ENCODE data around the gene ARV1.
"Not testable (repeated sequence)": the region's sequence is repeated elsewhere in the genome, so short reads cannot be mapped to it uniquely, and the experiment has no call there.

Gene ARV1

DNA sequence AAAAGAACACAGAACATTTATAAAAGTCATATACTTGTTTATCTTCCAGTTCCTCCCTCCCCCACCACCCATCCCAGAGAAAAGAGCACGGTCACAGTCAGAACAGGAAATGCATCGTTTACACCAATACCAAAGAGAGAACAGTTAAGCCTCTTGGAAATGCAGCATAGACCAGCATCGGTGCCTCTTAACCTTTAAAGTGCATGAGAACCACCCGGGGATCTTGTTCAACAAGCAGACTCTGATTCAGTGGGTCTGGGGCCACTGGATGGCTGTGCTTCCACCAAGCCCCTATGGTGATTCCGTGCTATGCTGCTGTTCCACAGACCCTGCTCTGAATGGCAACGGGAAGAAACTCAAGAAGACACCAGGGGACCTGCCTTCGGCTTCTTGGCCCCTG, 41.9 kb downstream of the ARV1 start:
- no peaks in the 10 kb centered on the region for H3K36me3 ChIP-seq (ENCODE audit: control insufficient read depth, insufficient read depth, low read length)
- no peak overlapping the region for H3K4me3 ChIP-seq (ENCODE audit: low read length)
- peaks cover 11% of the 10 kb centered on the region for H3K4me1 ChIP-seq (ENCODE audit: control insufficient read depth, low read depth, low read length)
- no peaks in the 10 kb centered on the region for H3K27me3 ChIP-seq (ENCODE audit: insufficient read depth, low read length, poor library complexity)
- peak overlapping the region; percentile 20 for H3K27ac ChIP-seq (ENCODE audit: low read depth, low read length)
- no peaks in the 10 kb centered on the region for H3K79me2 ChIP-seq (ENCODE audit: control insufficient read depth, insufficient read depth, low read length)
- H3K23ac ChIP-seq (ENCODE audit: low read length): no peak overlapping the region
- H3K79me1 ChIP-seq (ENCODE audit: low read length): peaks cover 2% of the 10 kb centered on the region
- WGBS (ENCODE audit: extremely low coverage, insufficient coverage, low lambda C conversion rate): no CpG with 5 or more reads among the region's 7 CpGs
- no peak overlapping the region for H3K9ac ChIP-seq (ENCODE audit: low read length)
- DNase-seq: peak; percentile 72
- no peak overlapping the region for H2BK15ac ChIP-seq (replicated peaks; ENCODE audit: low read depth)
- H2AK5ac ChIP-seq (ENCODE audit: low read length): no peak overlapping the region
- H3K4me2 ChIP-seq (ENCODE audit: low read length): no peak overlapping the region
- no peak overlapping the region for H2BK120ac ChIP-seq (ENCODE audit: low read depth, low read length)
- H3K4ac ChIP-seq (ENCODE audit: low read depth, low read length): no peak overlapping the region
- H4K8ac ChIP-seq (ENCODE audit: low read depth, low read length): no peak overlapping the region
- no peak overlapping the region for H2BK5ac ChIP-seq (ENCODE audit: low read length)
- no peak overlapping the region for H4K5ac ChIP-seq (ENCODE audit: low read length)
- H3K18ac ChIP-seq (ENCODE audit: low read length): no peak overlapping the region
- H3K56ac ChIP-seq (ENCODE audit: low read length): no peak overlapping the region

DNA sequence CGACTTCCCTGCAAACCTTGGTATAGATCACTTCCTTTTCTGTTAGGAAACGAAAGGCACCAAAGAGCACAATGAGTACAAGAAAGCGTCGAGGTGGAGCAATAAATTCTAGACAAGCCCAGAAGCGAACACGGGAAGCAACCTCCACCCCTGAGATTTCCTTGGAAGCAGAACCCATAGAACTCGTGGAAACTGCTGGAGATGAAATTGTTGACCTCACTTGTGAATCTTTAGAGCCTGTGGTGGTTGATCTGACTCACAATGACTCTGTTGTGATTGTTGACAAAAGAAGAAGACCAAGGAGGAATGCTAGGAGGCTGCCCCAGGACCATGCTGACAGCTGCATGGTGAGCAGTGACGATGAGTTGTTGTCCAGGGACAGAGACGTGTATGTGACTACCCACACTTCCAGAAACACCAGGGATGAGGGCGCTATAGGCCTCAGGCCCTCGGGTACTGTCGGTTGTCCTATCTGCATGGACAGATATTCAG, 42.7 kb downstream of the ARV1 start:
- Histone ChIP-seq H3K27me3 (ENCODE audit: insufficient read depth, low read length, poor library complexity) (no peaks in the 10 kb centered on the region), H3K9ac (ENCODE audit: low read length) (no peak overlapping the region), H3K18ac (ENCODE audit: low read length) (no peak overlapping the region), H3K36me3 (ENCODE audit: control insufficient read depth, insufficient read depth, low read length) (no peaks in the 10 kb centered on the region), H3K79me1 (ENCODE audit: low read length) (peaks cover 2% of the 10 kb centered on the region), H3K23ac (ENCODE audit: low read length) (no peak overlapping the region), H4K8ac (ENCODE audit: low read depth, low read length) (no peak overlapping the region), H2AK5ac (ENCODE audit: low read length) (no peak overlapping the region), H3K56ac (ENCODE audit: low read length) (no peak overlapping the region), H3K4me3 (ENCODE audit: low read length) (no peak overlapping the region), H3K27ac (ENCODE audit: low read depth, low read length) (no peak overlapping the region), H3K4me2 (ENCODE audit: low read length) (no peak overlapping the region), H4K5ac (ENCODE audit: low read length) (no peak overlapping the region), H3K79me2 (ENCODE audit: control insufficient read depth, insufficient read depth, low read length) (no peaks in the 10 kb centered on the region), H2BK5ac (ENCODE audit: low read length) (no peak overlapping the region), H3K4me1 (ENCODE audit: control insufficient read depth, low read depth, low read length) (peaks cover 11% of the 10 kb centered on the region), H2BK15ac (replicated peaks; ENCODE audit: low read depth) (no peak overlapping the region), H3K4ac (ENCODE audit: low read depth, low read length) (no peak overlapping the region), H2BK120ac (ENCODE audit: low read depth, low read length) (no peak overlapping the region)
- WGBS (ENCODE audit: extremely low coverage, insufficient coverage, low lambda C conversion rate): no CpG with 5 or more reads among the region's 12 CpGs
- DNase-seq: no peak

DNA sequence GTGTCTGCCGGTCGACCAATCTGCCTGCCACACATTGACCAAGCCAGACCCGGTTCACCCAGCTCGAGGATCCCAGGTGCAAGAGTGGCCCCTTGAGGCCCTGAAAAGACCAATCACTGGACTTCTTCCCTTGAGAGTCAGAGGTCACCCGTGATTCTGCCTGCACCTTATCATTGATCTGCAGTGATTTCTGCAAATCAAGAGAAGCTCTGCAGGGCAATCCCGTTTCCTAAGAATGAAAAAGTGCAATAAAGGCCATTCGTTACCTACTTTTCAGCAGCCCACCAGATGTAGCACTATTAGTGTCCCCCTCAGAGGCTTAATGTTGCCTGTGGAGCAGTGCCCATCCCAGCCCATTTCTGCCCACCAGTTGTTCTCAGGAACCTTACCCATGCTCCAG, 43.6 kb downstream of the ARV1 start:
- not testable (repeated sequence) for H2BK15ac ChIP-seq (replicated peaks; ENCODE audit: low read depth); H2BK120ac ChIP-seq (ENCODE audit: low read depth, low read length); H3K27ac ChIP-seq (ENCODE audit: low read depth, low read length); H3K27me3 ChIP-seq (ENCODE audit: insufficient read depth, low read length, poor library complexity); H3K56ac ChIP-seq (ENCODE audit: low read length); H2AK5ac ChIP-seq (ENCODE audit: low read length); H3K79me1 ChIP-seq (ENCODE audit: low read length); H3K4me2 ChIP-seq (ENCODE audit: low read length); DNase-seq; H4K8ac ChIP-seq (ENCODE audit: low read depth, low read length); H3K4me3 ChIP-seq (ENCODE audit: low read length); H3K18ac ChIP-seq (ENCODE audit: low read length); H3K4ac ChIP-seq (ENCODE audit: low read depth, low read length); H3K23ac ChIP-seq (ENCODE audit: low read length); H4K5ac ChIP-seq (ENCODE audit: low read length); H3K9ac ChIP-seq (ENCODE audit: low read length); H2BK5ac ChIP-seq (ENCODE audit: low read length); H3K36me3 ChIP-seq (ENCODE audit: control insufficient read depth, insufficient read depth, low read length); H3K79me2 ChIP-seq (ENCODE audit: control insufficient read depth, insufficient read depth, low read length)
- H3K4me1 ChIP-seq (ENCODE audit: control insufficient read depth, low read depth, low read length): peaks cover 11% of the 10 kb centered on the region
- WGBS (ENCODE audit: extremely low coverage, insufficient coverage, low lambda C conversion rate): no CpG with 5 or more reads among the region's 7 CpGs

DNA sequence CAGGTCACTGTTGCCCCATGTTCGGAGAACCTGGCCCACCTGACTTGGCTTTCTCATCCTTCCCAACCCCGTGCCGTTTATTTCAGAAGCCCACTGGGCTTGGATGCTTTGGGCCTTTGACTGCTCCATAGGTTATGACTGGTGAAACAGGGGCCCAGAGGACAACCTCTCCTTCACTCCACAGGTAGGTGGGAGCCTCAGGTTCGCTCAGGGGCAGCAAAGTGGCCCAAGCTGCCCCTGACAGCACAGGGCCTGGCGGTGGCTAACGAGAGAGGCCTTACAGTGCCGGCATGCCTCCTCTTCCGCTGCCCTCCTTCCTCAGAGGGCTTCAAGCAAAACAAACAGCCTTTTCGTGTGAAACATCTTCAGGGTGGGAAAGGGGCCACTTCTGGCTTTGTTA, 44.3 kb downstream of the ARV1 start:
- no peak overlapping the region for H3K4me2 ChIP-seq (ENCODE audit: low read length)

DNA sequence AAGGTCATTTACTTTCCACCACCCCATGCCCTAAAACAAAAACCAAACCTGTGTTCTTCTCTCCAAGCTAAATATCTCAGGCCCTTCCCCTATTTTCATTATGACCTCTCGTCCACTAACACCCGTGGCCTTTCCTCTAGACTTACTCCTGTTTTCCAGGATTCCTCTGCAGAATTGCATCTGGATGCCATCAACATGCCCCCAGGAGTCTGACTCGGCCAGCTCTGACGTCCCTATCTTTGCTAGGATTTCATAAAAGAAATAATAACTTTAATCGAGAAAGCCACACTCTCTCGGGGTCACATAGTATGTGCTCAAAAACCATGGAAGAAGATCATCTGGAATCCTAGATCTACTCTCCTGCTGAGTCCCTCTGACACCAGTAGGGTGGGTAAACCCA, 47.7 kb downstream of the ARV1 start:
- no peak overlapping the region for H3K18ac ChIP-seq (ENCODE audit: low read length)
- H3K79me1 ChIP-seq (ENCODE audit: low read length): peaks cover 4% of the 10 kb centered on the region
- no peak overlapping the region for H2AK5ac ChIP-seq (ENCODE audit: low read length)
- no CpG with 5 or more reads among the region's 6 CpGs for WGBS (ENCODE audit: extremely low coverage, insufficient coverage, low lambda C conversion rate)
- no peaks in the 10 kb centered on the region for H3K27me3 ChIP-seq (ENCODE audit: insufficient read depth, low read length, poor library complexity)
- no peak overlapping the region for H4K5ac ChIP-seq (ENCODE audit: low read length)
- no peak for DNase-seq
- H3K4me3 ChIP-seq (ENCODE audit: low read length): no peak overlapping the region
- H2BK120ac ChIP-seq (ENCODE audit: low read depth, low read length): no peak overlapping the region
- no peak overlapping the region for H3K23ac ChIP-seq (ENCODE audit: low read length)
- H2BK15ac ChIP-seq (replicated peaks; ENCODE audit: low read depth): no peak overlapping the region
- H3K4ac ChIP-seq (ENCODE audit: low read depth, low read length): no peak overlapping the region
- no peak overlapping the region for H3K56ac ChIP-seq (ENCODE audit: low read length)
- no peak overlapping the region for H3K27ac ChIP-seq (ENCODE audit: low read depth, low read length)
- H3K4me1 ChIP-seq (ENCODE audit: control insufficient read depth, low read depth, low read length): peaks cover 3% of the 10 kb centered on the region
- H3K36me3 ChIP-seq (ENCODE audit: control insufficient read depth, insufficient read depth, low read length): no peaks in the 10 kb centered on the region
- no peak overlapping the region for H2BK5ac ChIP-seq (ENCODE audit: low read length)
- no peak overlapping the region for H3K9ac ChIP-seq (ENCODE audit: low read length)
- no peak overlapping the region for H4K8ac ChIP-seq (ENCODE audit: low read depth, low read length)
- no peaks in the 10 kb centered on the region for H3K79me2 ChIP-seq (ENCODE audit: control insufficient read depth, insufficient read depth, low read length)
- no peak overlapping the region for H3K4me2 ChIP-seq (ENCODE audit: low read length)

More for the DNA sequence above, 44.3 kb downstream of the ARV1 start:
- H3K79me1 ChIP-seq (ENCODE audit: low read length): peaks cover 4% of the 10 kb centered on the region
- H3K4me1 ChIP-seq (ENCODE audit: control insufficient read depth, low read depth, low read length): peaks cover 11% of the 10 kb centered on the region
- H3K9ac ChIP-seq (ENCODE audit: low read length): no peak overlapping the region
- H2BK15ac ChIP-seq (replicated peaks; ENCODE audit: low read depth): no peak overlapping the region
- no peak overlapping the region for H4K8ac ChIP-seq (ENCODE audit: low read depth, low read length)
- H2AK5ac ChIP-seq (ENCODE audit: low read length): no peak overlapping the region
- no peak overlapping the region for H2BK5ac ChIP-seq (ENCODE audit: low read length)
- no peak overlapping the region for H3K27ac ChIP-seq (ENCODE audit: low read depth, low read length)
- H3K36me3 ChIP-seq (ENCODE audit: control insufficient read depth, insufficient read depth, low read length): no peaks in the 10 kb centered on the region
- H3K18ac ChIP-seq (ENCODE audit: low read length): no peak overlapping the region
- no peaks in the 10 kb centered on the region for H3K27me3 ChIP-seq (ENCODE audit: insufficient read depth, low read length, poor library complexity)
- no CpG with 5 or more reads among the region's 9 CpGs for WGBS (ENCODE audit: extremely low coverage, insufficient coverage, low lambda C conversion rate)
- H4K5ac ChIP-seq (ENCODE audit: low read length): no peak overlapping the region
- H3K4ac ChIP-seq (ENCODE audit: low read depth, low read length): no peak overlapping the region
- no peak overlapping the region for H2BK120ac ChIP-seq (ENCODE audit: low read depth, low read length)
- H3K23ac ChIP-seq (ENCODE audit: low read length): no peak overlapping the region
- H3K79me2 ChIP-seq (ENCODE audit: control insufficient read depth, insufficient read depth, low read length): no peaks in the 10 kb centered on the region
- no peak overlapping the region for H3K4me3 ChIP-seq (ENCODE audit: low read length)
- no peak for DNase-seq
- H3K56ac ChIP-seq (ENCODE audit: low read length): no peak overlapping the region

DNA sequence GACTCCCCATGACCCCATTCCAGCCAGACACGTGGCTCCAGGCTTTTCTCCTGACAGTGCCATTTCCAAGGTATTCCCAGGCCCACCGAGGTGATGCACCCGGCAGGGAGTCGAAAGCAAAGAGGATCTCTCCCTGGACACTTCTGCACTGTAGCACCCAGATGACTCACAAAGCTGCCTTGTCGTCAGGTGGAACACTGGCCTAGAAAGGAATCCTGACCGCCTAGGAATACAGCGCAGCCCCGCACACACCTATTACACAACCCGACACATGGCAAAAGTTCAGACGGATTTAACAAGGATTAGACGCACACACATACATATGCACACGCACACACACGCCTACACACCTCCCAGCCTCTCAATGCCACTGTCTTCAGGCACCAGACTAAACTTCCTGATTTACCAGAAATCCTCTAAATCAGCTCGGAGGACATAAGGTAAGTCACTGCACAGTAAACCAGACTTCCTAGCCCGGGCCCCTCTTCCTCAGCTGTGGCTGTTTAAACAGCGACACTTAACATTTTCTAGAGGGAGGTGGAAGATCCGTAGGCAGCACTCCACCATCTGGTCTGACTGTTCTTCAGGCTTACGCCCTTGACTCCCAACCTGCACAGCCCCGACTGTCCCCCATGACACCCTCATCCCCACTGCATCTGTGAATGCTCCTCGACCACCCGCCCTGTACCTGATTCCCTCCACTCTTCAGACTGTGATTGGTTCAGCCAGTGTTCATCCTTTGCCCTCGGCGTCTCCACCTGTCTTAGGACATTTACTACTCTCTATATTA, 48.4 kb downstream of the ARV1 start:
- Histone ChIP-seq H3K79me1 (ENCODE audit: low read length) (peaks cover 4% of the 10 kb centered on the region), H3K4me2 (ENCODE audit: low read length) (no peak overlapping the region), H3K4me3 (ENCODE audit: low read length) (no peak overlapping the region), H2AK5ac (ENCODE audit: low read length) (no peak overlapping the region), H3K23ac (ENCODE audit: low read length) (no peak overlapping the region), H3K36me3 (ENCODE audit: control insufficient read depth, insufficient read depth, low read length) (no peaks in the 10 kb centered on the region), H3K9ac (ENCODE audit: low read length) (no peak overlapping the region), H2BK120ac (ENCODE audit: low read depth, low read length) (no peak overlapping the region), H3K18ac (ENCODE audit: low read length) (no peak overlapping the region), H4K8ac (ENCODE audit: low read depth, low read length) (no peak overlapping the region), H3K4me1 (ENCODE audit: control insufficient read depth, low read depth, low read length) (peaks cover 3% of the 10 kb centered on the region), H3K27ac (ENCODE audit: low read depth, low read length) (no peak overlapping the region), H3K4ac (ENCODE audit: low read depth, low read length) (no peak overlapping the region), H3K79me2 (ENCODE audit: control insufficient read depth, insufficient read depth, low read length) (no peaks in the 10 kb centered on the region), H3K56ac (ENCODE audit: low read length) (no peak overlapping the region), H4K5ac (ENCODE audit: low read length) (no peak overlapping the region), H3K27me3 (ENCODE audit: insufficient read depth, low read length, poor library complexity) (no peaks in the 10 kb centered on the region), H2BK5ac (ENCODE audit: low read length) (no peak overlapping the region), H2BK15ac (replicated peaks; ENCODE audit: low read depth) (no peak overlapping the region)
- no peak for DNase-seq
- no CpG with 5 or more reads among the region's 23 CpGs for WGBS (ENCODE audit: extremely low coverage, insufficient coverage, low lambda C conversion rate)

All from mesendoderm (in vitro differentiated cells).